Heart right ventricle (tissue), 16 donors: Measurements from ENCODE around the gene SLC15A3. TPM values are rescaled to one million over a fixed set of nuclear protein-coding genes. Genes with fewer than 3 reads are reported as not detected.
A peak's percentile ranks its signal among the peaks of the same experiment; 100 is the strongest.

Experiments used
- ATAC-seq, 8 donors: fragments of 200-7000 bp; cut with Tn5 transposase; one replicate each; pipeline ENCODE4 v1.9.1; 2020; ENCODE audit warnings: mild to moderate bottlenecking in 8 of 8, moderate library complexity in 8 of 8, moderate number of reproducible peaks in 1 of 8
- DNase-seq, 2 donors: peaks; one replicate each; pipeline ENCODE4 v3.0.0-alpha.2; 2020
- H3K27ac ChIP-seq, 10 donors: fragments of 200-600 bp; sonication (generic) in 2 of 10; one replicate each; pipeline versions ENCODE4 v1.5.0 to v1.8.0; 2020 to 2022; ENCODE audit warnings: mild to moderate bottlenecking in 3 of 10
- H3K27me3 ChIP-seq, 7 donors: fragments of 200-600 bp; one replicate each; pipeline ENCODE4 v1.8.0; 2021 to 2022; ENCODE audit warnings: mild to moderate bottlenecking in 2 of 7
- H3K36me3 ChIP-seq, 9 donors: fragments of 200-600 bp; sonication (generic) in 1 of 9; one replicate each; pipeline versions ENCODE4 v1.5.0 to v1.8.0; 2020 to 2022; ENCODE audit warnings: mild to moderate bottlenecking in 2 of 9
- H3K4me1 ChIP-seq, 9 donors: fragments of 200-600 bp; sonication (generic) in 1 of 9; one replicate each; pipeline versions ENCODE4 v1.5.0 to v1.8.0; 2020 to 2022; ENCODE audit warnings: mild to moderate bottlenecking in 4 of 9
- H3K4me3 ChIP-seq, 10 donors: fragments of 200-600 bp; sonication (generic) in 2 of 10; one replicate each; pipeline versions ENCODE4 v1.5.0 to v1.8.0; 2020 to 2022; ENCODE audit warnings: mild to moderate bottlenecking in 7 of 10, moderate library complexity in 2 of 10
- H3K9me3 ChIP-seq, 11 donors: fragments of 200-600 bp in 10 of 11; sonication (generic) in 2 of 11; one replicate each; pipeline versions ENCODE4 v1.5.0 to v1.8.0; 2013 to 2022; ENCODE audit warnings: mild to moderate bottlenecking in 2 of 11, control low read depth in 1 of 11, moderate library complexity in 1 of 11
- WGBS, 2 donors: extraction: QIAGEN DNeasy Blood & Tissue Kit; methylation state at CpG; one replicate each; pipeline ENCODE4 v1.1.7; 2013; ENCODE audit warnings: inconsistent platforms in 1 of 2; 5-methylcytosine and 5-hydroxymethylcytosine counted together
- intact Hi-C, 10 donors: fragments of 100-400 bp; cut with DNase I; formaldehyde crosslinking; loops; one replicate each; pipeline versions ENCODE4 v1.11.1 to v1.14.2; 2022
- polyA plus RNA-seq, 2 donors: library from polyadenylated mRNA; stranded (reverse); fragments of 200-250 nt; gene quantifications; one replicate each; pipeline ENCODE4 v1.2.3, GENCODE V29; 2013
- total RNA-seq, 10 donors: library from RNA; stranded (reverse); fragmentation: NEBNext Ultra II Directional in 3 of 10; extraction: Animal tissue kit (Norgen Biotek cat#: 25700) in 3 of 10; gene quantifications; one replicate each; pipeline versions ENCODE4 v1.2.1 to v1.2.4, GENCODE V29; 2021 to 2023
- TF ChIP-seq, protein P1 (sequence below), 9 donors: fragments of 200-600 bp; sonication (generic) in 2 of 9; IDR thresholded peaks; one replicate each; pipeline versions ENCODE4 v1.5.0 to v1.8.0; 2021 to 2022; ENCODE audit warnings: antibody characterized with exemption in 9 of 9, mild to moderate bottlenecking in 5 of 9, moderate library complexity in 1 of 9
- donor health status: Arrhythmogenic right ventricular cardiomyopathy.
- donor health status: ischemic (EF 13 %, LVEDD 7.1; RV severe dilation, severe dysfunction).
- donor health status: healthy with polysubstance abuse.
- donor health status: DM: no; HTN: yes; CAD: no.
- donor health status: DM: no; HTN: no; CAD: no.
- donor health status: ischemic (EF 25% LVEDD 6.9; RV normal size, moderate dysfunction).
- donor health status: ischemic (EF 25% LVEDD 5.7; RV mildly dilated, moderate dysfunction).
- donor health status: healthy.
- donor health status: DM: yes; HTN: yes; CAD: no.
- donor health status: Ischemic cardiomyopathy.
- donor health status: ischemic (EF 35%, LVEDD 5.7; RV mildly dilated, moderate dysfunction).
- donor health status: nonischemic (EF 11% LVEDD 7.7; RV severe dilation, severe dysfunction).
- donor health status: DM: yes; HTN: yes; CAD: no.
- donor health status: PGD.
- donor health status: ischemic (EF 29% LVEDD 5.4; RV normal size, mild dysfunction).
- donor health status: nonischemic (EF 23%, LVEDD 6.1; RV moderate dilation, normal function).

Gene SLC15A3
- total and polyA plus RNA-seq, 12 donors = 9.5 to 52.4 (median 19.5) TPM

DNA sequence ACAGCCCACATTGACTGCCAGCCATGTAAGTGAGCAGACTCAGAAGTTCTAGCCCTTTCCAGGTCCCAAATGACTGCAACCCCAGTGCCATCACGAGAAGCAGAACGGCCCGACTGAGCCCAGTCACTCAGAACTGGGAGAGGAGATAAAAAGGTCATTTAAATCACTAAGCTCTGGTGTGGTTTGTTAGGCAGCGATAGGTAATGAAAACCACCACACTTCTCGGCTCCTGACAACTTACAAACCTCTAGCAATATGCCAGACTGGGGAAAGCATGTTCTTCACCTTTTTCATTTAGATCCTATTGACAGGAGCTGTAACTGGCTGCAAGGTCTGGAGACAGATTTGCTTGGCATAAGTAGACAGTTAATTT is 6.7 kb downstream of the SLC15A3 start:
- ATAC-seq (no peak), DNase-seq (no peak)
- Histone ChIP-seq H3K4me3 (no peak overlapping the region), H3K4me1 (peaks cover 0 to 60% (median 32%) of the 10 kb centered on the region in 9 donors), H3K27ac (no peak overlapping the region), H3K27me3 (peaks cover 0 to 4% (median 0%) of the 10 kb centered on the region in 7 donors), H3K9me3 (no peaks in the 10 kb centered on the region), H3K36me3 (peaks cover 0 to 65% (median 7%) of the 10 kb centered on the region in 9 donors)
- intact Hi-C loops = no loop called here
- WGBS, 2 donors = 83 to 84% methylated on average over 5 of the region's 5 CpGs
- TF ChIP-seq, protein P1, sequence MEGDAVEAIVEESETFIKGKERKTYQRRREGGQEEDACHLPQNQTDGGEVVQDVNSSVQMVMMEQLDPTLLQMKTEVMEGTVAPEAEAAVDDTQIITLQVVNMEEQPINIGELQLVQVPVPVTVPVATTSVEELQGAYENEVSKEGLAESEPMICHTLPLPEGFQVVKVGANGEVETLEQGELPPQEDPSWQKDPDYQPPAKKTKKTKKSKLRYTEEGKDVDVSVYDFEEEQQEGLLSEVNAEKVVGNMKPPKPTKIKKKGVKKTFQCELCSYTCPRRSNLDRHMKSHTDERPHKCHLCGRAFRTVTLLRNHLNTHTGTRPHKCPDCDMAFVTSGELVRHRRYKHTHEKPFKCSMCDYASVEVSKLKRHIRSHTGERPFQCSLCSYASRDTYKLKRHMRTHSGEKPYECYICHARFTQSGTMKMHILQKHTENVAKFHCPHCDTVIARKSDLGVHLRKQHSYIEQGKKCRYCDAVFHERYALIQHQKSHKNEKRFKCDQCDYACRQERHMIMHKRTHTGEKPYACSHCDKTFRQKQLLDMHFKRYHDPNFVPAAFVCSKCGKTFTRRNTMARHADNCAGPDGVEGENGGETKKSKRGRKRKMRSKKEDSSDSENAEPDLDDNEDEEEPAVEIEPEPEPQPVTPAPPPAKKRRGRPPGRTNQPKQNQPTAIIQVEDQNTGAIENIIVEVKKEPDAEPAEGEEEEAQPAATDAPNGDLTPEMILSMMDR (IDR thresholded peaks at IDR 0.05) = no peak

DNA sequence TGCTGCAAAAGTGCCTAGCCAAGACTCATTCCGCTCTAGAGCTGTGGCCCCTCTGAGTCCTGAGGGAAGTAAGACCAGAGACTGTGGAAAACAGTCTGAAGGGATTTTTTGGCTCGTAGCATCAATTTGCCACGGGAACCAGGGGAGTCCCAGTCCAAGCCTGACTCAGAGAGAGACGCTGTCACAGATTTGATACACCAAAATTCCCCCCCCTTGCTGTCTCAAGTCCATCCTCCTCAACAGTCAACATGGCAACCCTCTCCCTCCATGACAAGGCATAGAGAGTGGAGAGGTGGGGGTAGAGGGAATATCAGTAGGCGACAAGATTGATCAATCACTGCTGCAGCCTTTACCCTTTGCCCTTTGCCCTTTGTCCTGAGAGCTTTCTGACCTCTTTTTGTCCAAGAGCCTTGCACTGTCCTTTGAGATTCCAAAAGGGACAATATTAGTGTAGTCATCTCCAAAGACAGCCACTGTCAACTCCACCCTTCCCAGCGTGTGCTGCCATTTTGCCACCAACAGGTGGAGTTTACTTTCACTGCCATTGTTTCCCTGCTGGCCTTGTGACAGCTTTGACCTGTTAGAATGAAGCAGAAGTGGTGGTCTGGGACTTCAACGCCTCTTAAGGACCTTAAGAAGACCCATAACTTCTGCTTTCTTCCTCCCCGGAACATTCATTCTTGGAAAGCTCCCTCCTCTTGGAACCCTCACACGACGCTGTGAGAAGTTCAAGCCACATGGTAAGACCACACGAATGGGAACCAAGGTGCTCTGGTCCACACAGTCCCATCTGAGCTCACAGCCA is 7.3 kb downstream of the SLC15A3 start:
- no peak for DNase-seq
- intact Hi-C loops = no loop called here
- no peak for ATAC-seq
- Histone ChIP-seq H3K36me3 (peaks cover 0 to 71% (median 7%) of the 10 kb centered on the region in 9 donors), H3K4me3 (no peak overlapping the region), H3K27ac (no peak overlapping the region), H3K27me3 (no peaks in the 10 kb centered on the region), H3K4me1 (peaks cover 0 to 54% (median 26%) of the 10 kb centered on the region in 9 donors), H3K9me3 (no peaks in the 10 kb centered on the region)
- WGBS, 2 donors = 88 to 89% methylated on average over 11 of the region's 11 CpGs
- TF ChIP-seq, protein P1 (IDR thresholded peaks at IDR 0.05) = peak in 5 of 9 donors; percentile 5 to 38 (median 16)

DNA sequence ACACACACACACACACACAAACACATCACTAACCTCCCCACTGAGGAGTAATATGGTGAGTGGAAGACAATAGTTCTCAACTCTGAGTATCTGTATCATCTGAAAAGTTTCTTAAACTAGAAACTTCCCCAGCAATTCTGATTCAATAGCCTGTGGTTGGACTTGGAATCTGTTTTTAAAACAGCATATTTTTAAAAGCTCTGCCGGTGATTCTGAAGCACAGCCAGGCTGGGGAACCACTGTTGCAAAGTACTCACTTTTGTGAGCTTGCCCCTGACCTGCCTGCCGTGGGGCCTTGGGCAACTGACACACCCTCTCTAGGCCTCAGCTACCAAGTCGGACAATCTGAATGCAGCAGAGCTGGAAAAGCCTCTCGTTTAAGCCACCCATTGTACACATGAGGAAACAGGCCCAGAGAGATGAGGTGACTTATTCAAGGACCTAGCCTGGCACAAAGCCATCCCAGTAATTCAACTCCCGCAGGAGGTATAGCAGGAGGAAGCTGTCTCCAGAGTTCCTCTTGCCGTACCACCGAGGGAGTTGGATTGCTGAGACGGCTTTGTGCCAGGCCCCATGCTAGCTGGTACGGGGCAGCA is 8.9 kb downstream of the SLC15A3 start:
- Histone ChIP-seq H3K27me3 (no peaks in the 10 kb centered on the region), H3K9me3 (no peaks in the 10 kb centered on the region), H3K27ac (peak overlapping the region in 1 of 10 donors; percentile 41), H3K36me3 (peaks cover 0 to 87% (median 7%) of the 10 kb centered on the region in 9 donors), H3K4me1 (peaks cover 0 to 41% (median 14%) of the 10 kb centered on the region in 9 donors), H3K4me3 (no peak overlapping the region)
- 55 to 66% methylated on average over 9 of the region's 9 CpGs for WGBS, 2 donors
- TF ChIP-seq, protein P1 (IDR thresholded peaks at IDR 0.05) = no peak
- ATAC-seq = peak in 2 of 8 donors; percentile 19 to 27
- intact Hi-C loops = no loop called here
- no peak for DNase-seq

DNA sequence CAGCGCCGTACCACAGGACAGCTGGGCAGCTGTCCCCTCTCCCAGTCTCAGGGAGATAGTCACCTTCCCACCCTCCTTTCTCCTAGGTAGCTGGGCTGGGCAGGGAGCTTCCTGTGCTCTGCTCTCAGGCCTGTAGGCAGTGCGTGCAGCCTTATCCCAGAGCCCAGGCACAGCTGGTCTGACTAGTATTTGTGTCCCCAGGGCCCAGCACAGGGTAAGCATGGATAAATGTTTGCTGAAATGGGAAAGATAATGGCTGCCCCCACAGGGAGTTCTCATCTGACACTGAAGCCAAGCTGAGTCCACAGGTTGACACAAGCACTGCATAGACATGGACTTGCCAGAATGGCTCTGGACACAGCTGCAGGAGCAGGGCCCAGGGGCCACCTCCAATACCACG is 9.8 kb downstream of the SLC15A3 start:
- no peak overlapping the region for H3K4me3 ChIP-seq
- intact Hi-C loops = no loop called here
- no peak for DNase-seq
- H3K4me1 ChIP-seq = peaks cover 0 to 38% (median 21%) of the 10 kb centered on the region in 9 donors
- WGBS, 2 donors = 73 to 84% methylated on average over 4 of the region's 4 CpGs
- H3K27ac ChIP-seq = peak overlapping the region in 2 of 10 donors; percentile 23 to 41
- H3K36me3 ChIP-seq = peaks cover 0 to 94% (median 7%) of the 10 kb centered on the region in 9 donors
- ATAC-seq = no peak
- H3K27me3 ChIP-seq = no peaks in the 10 kb centered on the region
- no peaks in the 10 kb centered on the region for H3K9me3 ChIP-seq
- TF ChIP-seq, protein P1 (IDR thresholded peaks at IDR 0.05) = no peak
